ENCODE data around the gene ZBTB20.

DNA sequence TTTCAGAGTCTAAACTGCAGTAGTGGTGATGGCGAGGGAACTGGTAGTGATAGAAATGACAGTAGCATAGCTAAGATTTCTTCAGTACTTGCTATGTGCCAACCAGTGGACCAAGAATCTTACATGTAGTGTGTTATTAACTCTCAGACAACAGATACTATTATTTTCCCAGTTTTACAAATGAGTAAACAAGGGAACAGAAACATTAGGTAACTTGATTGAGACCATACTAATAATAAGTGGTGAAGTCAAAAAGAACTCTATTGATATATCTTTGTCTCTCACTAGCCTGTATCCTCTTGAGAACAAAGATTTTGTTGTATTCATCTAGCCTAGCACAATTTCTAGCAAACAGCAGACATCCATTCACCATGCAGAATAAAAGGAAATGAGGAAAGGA, 250.1 kb downstream of the ZBTB20 start:
- no peak for TF ChIP-seq EP300 (IDR thresholded peaks at IDR 0.05)
- TF ChIP-seq, protein P1, sequence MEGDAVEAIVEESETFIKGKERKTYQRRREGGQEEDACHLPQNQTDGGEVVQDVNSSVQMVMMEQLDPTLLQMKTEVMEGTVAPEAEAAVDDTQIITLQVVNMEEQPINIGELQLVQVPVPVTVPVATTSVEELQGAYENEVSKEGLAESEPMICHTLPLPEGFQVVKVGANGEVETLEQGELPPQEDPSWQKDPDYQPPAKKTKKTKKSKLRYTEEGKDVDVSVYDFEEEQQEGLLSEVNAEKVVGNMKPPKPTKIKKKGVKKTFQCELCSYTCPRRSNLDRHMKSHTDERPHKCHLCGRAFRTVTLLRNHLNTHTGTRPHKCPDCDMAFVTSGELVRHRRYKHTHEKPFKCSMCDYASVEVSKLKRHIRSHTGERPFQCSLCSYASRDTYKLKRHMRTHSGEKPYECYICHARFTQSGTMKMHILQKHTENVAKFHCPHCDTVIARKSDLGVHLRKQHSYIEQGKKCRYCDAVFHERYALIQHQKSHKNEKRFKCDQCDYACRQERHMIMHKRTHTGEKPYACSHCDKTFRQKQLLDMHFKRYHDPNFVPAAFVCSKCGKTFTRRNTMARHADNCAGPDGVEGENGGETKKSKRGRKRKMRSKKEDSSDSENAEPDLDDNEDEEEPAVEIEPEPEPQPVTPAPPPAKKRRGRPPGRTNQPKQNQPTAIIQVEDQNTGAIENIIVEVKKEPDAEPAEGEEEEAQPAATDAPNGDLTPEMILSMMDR (IDR thresholded peaks at IDR 0.05), result no peak
- no peak for TF ChIP-seq POLR2A (IDR thresholded peaks at IDR 0.05)
